ENCODE measurements around the gene MPO. TPM values are rescaled to one million over a fixed set of nuclear protein-coding genes. Genes with fewer than 3 reads are reported as not detected.

The MPO gene
- total RNA-seq, 1 experiment from 2014 or later = not detected

DNA sequence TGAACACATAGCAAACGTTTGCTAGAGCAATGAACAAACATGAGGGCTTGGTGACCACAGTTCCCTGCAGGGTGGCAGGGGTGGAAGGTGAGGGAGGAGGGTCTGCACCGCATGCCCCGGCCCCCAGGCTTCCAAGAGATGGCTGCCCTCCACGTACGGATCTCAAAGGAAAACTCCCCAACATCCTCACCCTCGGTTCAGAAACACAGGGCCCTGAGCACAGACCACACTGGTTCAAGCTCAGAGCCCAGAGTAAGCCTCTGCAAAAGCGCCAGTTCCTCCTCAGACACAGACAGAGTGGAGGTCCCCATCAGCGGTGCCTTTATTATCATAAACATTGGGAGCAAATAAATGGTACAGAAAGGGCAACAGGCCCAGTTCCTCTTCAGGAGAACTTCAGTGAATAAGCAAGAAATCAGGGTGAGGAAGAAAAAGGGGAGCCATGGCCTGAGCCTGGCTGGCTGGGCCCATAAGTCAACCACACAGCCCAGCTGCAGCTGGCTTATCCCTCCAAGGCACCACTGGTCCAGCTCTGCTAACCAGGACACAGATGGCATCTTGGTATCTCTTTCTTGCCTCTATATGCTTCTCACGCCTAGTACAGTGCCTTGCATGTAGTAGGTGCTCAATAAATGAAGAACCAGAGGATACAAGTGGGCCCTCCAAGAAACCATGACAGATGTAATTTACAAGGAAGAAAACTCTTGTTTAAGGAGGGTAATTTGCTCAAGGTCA is 11.0 kb downstream of the MPO start:
- no CpG with 5 or more reads among the region's 9 CpGs for WGBS (ENCODE audit: extremely low coverage, insufficient read length, low lambda C conversion rate)
- Histone ChIP-seq H4K5ac (ENCODE audit: insufficient read length, low read depth, low read length) (no peak overlapping the region), H3K27ac (ENCODE audit: insufficient read length, low read depth, low read length) (no peak overlapping the region), H2AFZ (ENCODE audit: low read length) (no peak overlapping the region), H3T11ph (ENCODE audit: low read length) (no peak overlapping the region), H3K79me2 (ENCODE audit: insufficient read depth, low read length) (no peaks in the 10 kb centered on the region), H3K56ac (ENCODE audit: insufficient read length, low read depth, low read length) (no peak overlapping the region), H4K20me1 (ENCODE audit: control insufficient read depth, insufficient read depth, insufficient read length) (no peaks in the 10 kb centered on the region), H2BK120ac (ENCODE audit: low read depth, low read length, poor library complexity, severe bottlenecking) (no peak overlapping the region), H3K18ac (ENCODE audit: insufficient read length, low read depth, low read length) (no peak overlapping the region), H3K9me3 (ENCODE audit: control insufficient read depth, low read depth, low read length) (no peaks in the 10 kb centered on the region), H3K23me2 (ENCODE audit: insufficient read length, low read depth, low read length, poor library complexity, severe bottlenecking) (no peaks in the 10 kb centered on the region), H3K23ac (ENCODE audit: insufficient read length, low read depth, low read length) (no peak overlapping the region), H3K4ac (ENCODE audit: low read depth, low read length) (no peak overlapping the region), H4K8ac (replicated peaks; ENCODE audit: insufficient read length, low read depth, low read length) (no peak overlapping the region), H2AK5ac (ENCODE audit: insufficient read length, low read length) (no peak overlapping the region), H3K9ac (ENCODE audit: extremely low read depth, insufficient read length, low read length) (no peak overlapping the region), H3K14ac (ENCODE audit: insufficient read depth, low read length) (no peak overlapping the region), H2BK5ac (ENCODE audit: insufficient read length, low read length) (no peak overlapping the region), H3K79me1 (ENCODE audit: insufficient read depth, low read depth, low read length, poor library complexity, severe bottlenecking) (no peaks in the 10 kb centered on the region), H3K4me1 (ENCODE audit: insufficient read depth, low read length) (no peaks in the 10 kb centered on the region), H2BK20ac (ENCODE audit: low read depth, low read length, poor library complexity, severe bottlenecking) (no peak overlapping the region), H2BK12ac (ENCODE audit: insufficient read length, low read depth, low read length) (no peak overlapping the region), H2BK15ac (ENCODE audit: low read depth, low read length) (no peak overlapping the region), H3K27me3 (ENCODE audit: insufficient read depth, low read length) (no peaks in the 10 kb centered on the region), H4K91ac (ENCODE audit: insufficient read length, low read depth, low read length) (no peak overlapping the region), H3K4me2 (ENCODE audit: insufficient read depth, insufficient read length, low read length) (no peak overlapping the region)
- H3K9me3 Mint-ChIP-seq = no peaks in the 10 kb centered on the region
- no peak overlapping the region for H3K27ac Mint-ChIP-seq
- TF ChIP-seq, protein P1, sequence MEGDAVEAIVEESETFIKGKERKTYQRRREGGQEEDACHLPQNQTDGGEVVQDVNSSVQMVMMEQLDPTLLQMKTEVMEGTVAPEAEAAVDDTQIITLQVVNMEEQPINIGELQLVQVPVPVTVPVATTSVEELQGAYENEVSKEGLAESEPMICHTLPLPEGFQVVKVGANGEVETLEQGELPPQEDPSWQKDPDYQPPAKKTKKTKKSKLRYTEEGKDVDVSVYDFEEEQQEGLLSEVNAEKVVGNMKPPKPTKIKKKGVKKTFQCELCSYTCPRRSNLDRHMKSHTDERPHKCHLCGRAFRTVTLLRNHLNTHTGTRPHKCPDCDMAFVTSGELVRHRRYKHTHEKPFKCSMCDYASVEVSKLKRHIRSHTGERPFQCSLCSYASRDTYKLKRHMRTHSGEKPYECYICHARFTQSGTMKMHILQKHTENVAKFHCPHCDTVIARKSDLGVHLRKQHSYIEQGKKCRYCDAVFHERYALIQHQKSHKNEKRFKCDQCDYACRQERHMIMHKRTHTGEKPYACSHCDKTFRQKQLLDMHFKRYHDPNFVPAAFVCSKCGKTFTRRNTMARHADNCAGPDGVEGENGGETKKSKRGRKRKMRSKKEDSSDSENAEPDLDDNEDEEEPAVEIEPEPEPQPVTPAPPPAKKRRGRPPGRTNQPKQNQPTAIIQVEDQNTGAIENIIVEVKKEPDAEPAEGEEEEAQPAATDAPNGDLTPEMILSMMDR (conservative IDR thresholded peaks at IDR 0.05) = no peak
- no peaks in the 10 kb centered on the region for H3K36me3 Mint-ChIP-seq (ENCODE audit: insufficient read depth in 1 of 3, low read depth in 3 of 3)
- DNase-seq = no peak
- H3K27me3 Mint-ChIP-seq (ENCODE audit: low read depth) = peaks cover 19% of the 10 kb centered on the region
- no peaks in the 10 kb centered on the region for H3K4me1 Mint-ChIP-seq
- H3K4me3 Mint-ChIP-seq = no peak overlapping the region
